Measurements from ENCODE around the gene TBC1D22A.
"Not testable (repeated sequence)": the region's sequence is repeated elsewhere in the genome, so short reads cannot be mapped to it uniquely, and the experiment has no call there.

The TBC1D22A gene

GRCh38 chr22:46815559-46815895 lies 53.1 kb downstream of the TBC1D22A start:
- DNase-seq: no peak

GRCh38 chr22:46815896-46816731 lies 53.7 kb downstream of the TBC1D22A start:
- no peak for DNase-seq

GRCh38 chr22:46817390-46817789 lies 54.9 kb downstream of the TBC1D22A start:
- not testable (repeated sequence) for DNase-seq

GRCh38 chr22:46823248-46823647 lies 60.8 kb downstream of the TBC1D22A start:
- DNase-seq: no peak

GRCh38 chr22:46823654-46824053 lies 61.2 kb downstream of the TBC1D22A start:
- DNase-seq: no peak

GRCh38 chr22:46824344-46824909 lies 62.0 kb downstream of the TBC1D22A start:
- no peak for DNase-seq

- DNase-seq: no peak
Observed at GRCh38 chr22:46824980-46825544, 62.6 kb downstream of the TBC1D22A start.

- no peak for DNase-seq
Observed at GRCh38 chr22:46826438-46827135, 64.1 kb downstream of the TBC1D22A start.

GRCh38 chr22:46827136-46827780 lies 64.8 kb downstream of the TBC1D22A start:
- DNase-seq: no peak

GRCh38 chr22:46827781-46828180 lies 65.3 kb downstream of the TBC1D22A start:
- DNase-seq: no peak

- DNase-seq: no peak
Observed at GRCh38 chr22:46828323-46828900, 66.0 kb downstream of the TBC1D22A start.

GRCh38 chr22:46829117-46829891 lies 66.9 kb downstream of the TBC1D22A start:
- no peak for DNase-seq

- no peak for DNase-seq
Observed at GRCh38 chr22:46829941-46830715, 67.7 kb downstream of the TBC1D22A start.

- no peak for DNase-seq
Observed at GRCh38 chr22:46830841-46831240, 68.4 kb downstream of the TBC1D22A start.

- no peak for DNase-seq
Observed at GRCh38 chr22:46833228-46833627, 70.8 kb downstream of the TBC1D22A start.

- no peak for DNase-seq
Observed at GRCh38 chr22:46834021-46834737, 71.7 kb downstream of the TBC1D22A start.

GRCh38 chr22:46835288-46835687 lies 72.8 kb downstream of the TBC1D22A start:
- no peak for DNase-seq

- DNase-seq: no peak
Observed at GRCh38 chr22:46835693-46836092, 73.2 kb downstream of the TBC1D22A start.

GRCh38 chr22:46841522-46841921 lies 79.1 kb downstream of the TBC1D22A start:
- no peak for DNase-seq

- DNase-seq: no peak
Observed at GRCh38 chr22:46842606-46843005, 80.2 kb downstream of the TBC1D22A start.
